ENCODE data around the gene SNX24.
"Not testable (repeated sequence)": the region's sequence is repeated elsewhere in the genome, so short reads cannot be mapped to it uniquely, and the experiment has no call there.

Gene SNX24

GRCh38 chr5:122967085-122967484, 121.7 kb downstream of the SNX24 start:
- no peak for DNase-seq (ENCODE audit: low read depth, low spot score)

GRCh38 chr5:122967625-122968024, 122.2 kb downstream of the SNX24 start:
- DNase-seq (ENCODE audit: low read depth, low spot score) = no peak

GRCh38 chr5:122968056-122968455, 122.6 kb downstream of the SNX24 start:
- DNase-seq (ENCODE audit: low read depth, low spot score) = not testable (repeated sequence)

GRCh38 chr5:122971333-122971732, 125.9 kb downstream of the SNX24 start:
- DNase-seq (ENCODE audit: low read depth, low spot score) = no peak

- DNase-seq (ENCODE audit: low read depth, low spot score) = no peak
These were observed 127.5 kb downstream of the SNX24 start for GRCh38 chr5:122972877-122973276.

GRCh38 chr5:122973759-122974158, 128.3 kb downstream of the SNX24 start:
- DNase-seq (ENCODE audit: low read depth, low spot score) = not testable (repeated sequence)

- not testable (repeated sequence) for DNase-seq (ENCODE audit: low read depth, low spot score)
These were observed 128.8 kb downstream of the SNX24 start for GRCh38 chr5:122974251-122974650.

- no peak for DNase-seq (ENCODE audit: low read depth, low spot score)
These were observed 131.9 kb downstream of the SNX24 start for GRCh38 chr5:122977319-122977718.

GRCh38 chr5:122978068-122978467, 132.7 kb downstream of the SNX24 start:
- DNase-seq (ENCODE audit: low read depth, low spot score) = no peak

- no peak for DNase-seq (ENCODE audit: low read depth, low spot score)
These were observed 133.4 kb downstream of the SNX24 start for GRCh38 chr5:122978644-122979297.

- no peak for DNase-seq (ENCODE audit: low read depth, low spot score)
These were observed 136.4 kb downstream of the SNX24 start for GRCh38 chr5:122981846-122982245.

- no peak for DNase-seq (ENCODE audit: low read depth, low spot score)
These were observed 137.0 kb downstream of the SNX24 start for GRCh38 chr5:122982376-122982775.

- no peak for DNase-seq (ENCODE audit: low read depth, low spot score)
These were observed 139.0 kb downstream of the SNX24 start for GRCh38 chr5:122984425-122984824.

GRCh38 chr5:122985006-122985700, 139.7 kb downstream of the SNX24 start:
- DNase-seq (ENCODE audit: low read depth, low spot score) = no peak

GRCh38 chr5:122985954-122986721, 140.7 kb downstream of the SNX24 start:
- DNase-seq (ENCODE audit: low read depth, low spot score) = no peak

- no peak for DNase-seq (ENCODE audit: low read depth, low spot score)
These were observed 150.7 kb downstream of the SNX24 start for GRCh38 chr5:122996091-122996490.

GRCh38 chr5:122997294-122997693, 151.9 kb downstream of the SNX24 start:
- no peak for DNase-seq (ENCODE audit: low read depth, low spot score)

- no peak for DNase-seq (ENCODE audit: low read depth, low spot score)
These were observed 154.6 kb downstream of the SNX24 start for GRCh38 chr5:122999947-123000563.

- no peak for DNase-seq (ENCODE audit: low read depth, low spot score)
These were observed 155.3 kb downstream of the SNX24 start for GRCh38 chr5:123000731-123001130.

GRCh38 chr5:123001808-123002207, 156.4 kb downstream of the SNX24 start:
- no peak for DNase-seq (ENCODE audit: low read depth, low spot score)

- DNase-seq (ENCODE audit: low read depth, low spot score) = no peak
These were observed 161.8 kb downstream of the SNX24 start for GRCh38 chr5:123007182-123007581.

- DNase-seq (ENCODE audit: low read depth, low spot score) = no peak
These were observed 162.3 kb downstream of the SNX24 start for GRCh38 chr5:123007754-123008153.

All from brain pericyte (primary cell).